H1 (cell line): ENCODE measurements around the gene FGD5. TPM values are rescaled to one million over a fixed set of nuclear protein-coding genes. Genes with fewer than 3 reads are reported as not detected.

Source experiments
- BCL11A ChIP-seq, 2 experiments: IDR thresholded peaks; one replicate each; pipeline ENCODE4 v1.6.1; 2011; ENCODE audit warnings: low read depth in 2 of 2, low read length in 2 of 2, mild to moderate bottlenecking in 2 of 2
- BRCA1 ChIP-seq: IDR thresholded peaks from 2 replicates; pipeline ENCODE4 v1.6.1; 2012; ENCODE audit warnings: low read depth, low read length, improper control_type of control experiment
- HDAC6 ChIP-seq: IDR thresholded peaks from one replicate; pipeline ENCODE4 v1.7.1; 2012; ENCODE audit warnings: low read depth, mild to moderate bottlenecking, inconsistent platforms, low read length, moderate library complexity
- polyA plus RNA-seq, 7 experiments: library from polyadenylated mRNA; depleted of rRNA in 3 of 7; stranded (reverse) in 5 of 7; unstranded in 2 of 7; fragments of >200 nt in 5 of 7; fragments of 200-250 nt in 2 of 7; gene quantifications; 1 replicate in 5 of 7; 2 replicates in 1 of 7; 4 replicates in 1 of 7; pipeline versions ENCODE4 v1.2.1 to v1.2.3, GENCODE V29; 2011 to 2013; ENCODE audit warnings: missing spikeins in 2 of 7, mixed read lengths in 2 of 7
- total RNA-seq: library from RNA; stranded (reverse); fragmentation: NEBNext Ultra II Directional; extraction: Animal tissue kit (Norgen Biotek cat#: 25700); gene quantifications from 2 replicates; pipeline ENCODE4 v1.2.1, GENCODE V29; 2021

The FGD5 gene
- total and polyA plus RNA-seq, 2 of the 8 experiments (the other 6 are each of a cell fraction or from before 2014, with no cell fraction given): 4.7 to 14.3 TPM

DNA sequence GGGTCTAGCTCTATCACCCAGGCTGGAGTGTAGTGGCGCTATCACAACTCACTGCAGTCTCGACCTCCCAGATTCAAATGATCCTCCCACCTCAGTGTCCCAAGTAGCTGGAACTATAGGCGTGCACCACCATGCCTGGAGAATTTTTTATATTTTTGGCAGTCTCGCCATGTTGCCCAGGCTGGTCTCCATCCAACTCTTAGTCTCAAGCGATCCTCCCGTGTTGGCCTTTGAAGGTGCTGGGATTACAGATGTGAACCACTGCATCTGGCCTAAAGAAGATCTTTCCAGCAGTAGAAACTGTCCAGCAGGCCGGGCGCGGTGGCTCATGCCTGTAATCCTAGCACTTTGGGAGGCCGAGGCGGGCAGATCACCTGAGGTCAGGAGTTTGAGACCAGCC, 73.5 kb downstream of the FGD5 start (continued):
- no peak for TF ChIP-seq HDAC6
- TF ChIP-seq BCL11A (IDR thresholded peaks at IDR 0.05; ENCODE audit: low read depth in 2 of 2, low read length in 2 of 2): no peak
- TF ChIP-seq BRCA1: no peak
